ENCODE measurements around the gene LPP.

The LPP gene

DNA sequence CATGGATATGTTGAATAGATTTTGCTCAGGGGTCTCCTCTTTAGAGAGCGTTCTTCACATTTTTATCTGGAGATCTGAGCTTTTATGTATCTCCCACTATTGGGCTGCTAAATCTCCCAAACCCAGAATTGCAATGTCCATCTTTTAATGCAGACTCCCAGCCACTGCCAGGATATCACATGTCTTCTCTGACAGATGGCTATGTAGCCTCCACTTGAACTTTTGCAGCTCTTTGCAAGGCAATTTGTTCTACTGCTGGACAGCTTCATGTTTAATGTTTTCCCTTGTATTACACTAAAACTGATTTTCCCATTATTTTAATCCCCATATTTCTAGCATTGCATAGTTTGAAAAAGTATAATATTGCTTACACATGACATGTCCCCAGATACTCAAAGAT lies 177.2 kb downstream of the LPP start:
- DNase-seq (ENCODE audit: low spot score), result no peak

DNA sequence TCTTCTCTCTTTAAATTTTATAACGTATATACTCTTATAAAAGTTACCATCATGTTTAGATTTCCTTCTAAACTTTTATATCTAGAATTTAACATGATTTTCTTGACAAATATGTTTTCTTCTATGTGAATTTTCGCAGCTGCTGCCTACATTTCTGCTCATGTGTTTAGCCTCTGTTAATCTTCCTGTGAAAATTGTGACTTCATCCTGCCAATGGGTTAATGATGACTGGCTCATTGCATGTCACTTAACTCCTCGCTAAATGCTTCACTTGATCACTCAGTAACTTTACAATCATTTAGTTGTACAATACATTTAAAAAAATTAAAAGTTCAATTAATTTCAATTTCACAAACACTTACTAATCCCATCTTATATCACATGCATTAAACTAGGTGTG lies 178.1 kb downstream of the LPP start:
- DNase-seq (ENCODE audit: low spot score), result no peak

DNA sequence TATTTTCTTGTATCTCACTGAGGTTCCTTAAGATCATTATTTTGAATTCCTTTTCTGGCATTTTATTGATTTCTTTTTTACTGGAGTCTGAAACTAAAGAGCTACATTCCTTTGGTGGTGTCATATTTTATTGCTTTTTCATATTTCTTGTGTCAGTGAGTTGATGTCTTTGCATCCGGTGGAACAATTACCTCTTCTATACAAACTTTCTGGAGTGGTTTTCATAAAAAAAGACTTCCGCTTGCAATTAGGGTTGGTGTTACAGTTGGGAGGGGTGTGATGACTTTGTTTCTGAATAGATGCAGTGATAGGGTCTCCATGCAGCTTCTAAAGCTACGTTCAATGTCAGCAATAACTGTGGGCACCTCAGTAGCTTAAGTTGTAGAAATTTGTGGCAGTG lies 181.7 kb downstream of the LPP start:
- DNase-seq (ENCODE audit: low spot score), result no peak

DNA sequence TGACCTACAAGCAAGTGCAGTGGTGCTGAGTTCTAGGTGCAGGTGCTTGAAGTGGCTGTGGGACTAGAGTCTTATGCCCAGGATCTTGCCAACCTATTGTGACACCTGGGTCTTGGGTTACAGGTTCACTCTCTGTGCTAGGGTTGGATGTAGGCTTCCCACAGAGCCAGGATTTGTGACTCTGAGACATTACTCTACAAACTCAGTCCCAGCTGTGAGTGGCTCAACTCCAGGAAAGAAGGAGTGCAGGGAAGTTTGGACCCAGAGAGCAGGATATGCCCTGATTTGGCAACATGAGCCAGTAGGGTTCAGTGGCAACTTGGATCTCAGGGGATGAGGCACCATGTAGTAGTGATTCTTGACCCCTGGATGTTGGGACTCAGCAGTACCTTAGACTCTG lies 182.2 kb downstream of the LPP start:
- DNase-seq (ENCODE audit: low spot score), result no peak

DNA sequence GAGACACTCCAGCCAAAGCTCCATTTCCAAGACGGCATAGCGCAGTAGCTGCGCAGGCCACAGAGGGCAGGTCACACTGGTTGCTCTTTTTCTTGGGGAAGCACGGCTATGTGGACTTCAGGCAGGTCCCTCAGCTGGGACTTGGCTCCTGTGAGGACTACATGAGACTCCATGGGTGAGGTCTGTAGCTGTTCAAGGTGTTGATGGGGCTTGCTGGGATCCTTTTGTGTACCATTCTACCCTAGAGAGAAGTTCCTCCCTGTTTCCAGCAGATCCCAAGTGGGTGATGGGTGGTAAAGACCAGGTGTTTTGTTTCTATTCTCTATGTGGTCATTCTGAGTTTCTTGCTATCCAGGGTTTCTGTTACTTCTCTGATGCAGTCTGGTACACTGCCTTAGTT lies 183.3 kb downstream of the LPP start:
- no peak for DNase-seq (ENCODE audit: low spot score)

DNA sequence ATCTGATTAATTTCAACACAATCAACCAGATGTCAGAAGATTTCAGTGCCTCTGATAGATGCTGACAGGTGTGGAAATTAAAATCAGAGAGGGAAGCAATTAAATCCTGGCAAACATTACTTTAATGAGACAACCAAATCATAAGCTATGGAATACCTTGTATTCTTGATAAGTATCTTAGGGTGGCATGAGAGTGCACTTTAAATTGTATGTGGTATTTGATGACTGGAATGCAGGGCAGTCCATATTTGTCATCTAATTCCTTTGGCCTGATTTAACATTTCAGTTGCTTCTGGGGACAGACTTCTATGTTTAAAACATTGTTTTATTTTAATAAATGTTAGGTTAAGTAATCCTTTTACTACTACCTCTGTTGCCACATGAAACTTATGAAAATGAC lies 184.1 kb downstream of the LPP start:
- DNase-seq (ENCODE audit: low spot score), result peak; percentile 25

DNA sequence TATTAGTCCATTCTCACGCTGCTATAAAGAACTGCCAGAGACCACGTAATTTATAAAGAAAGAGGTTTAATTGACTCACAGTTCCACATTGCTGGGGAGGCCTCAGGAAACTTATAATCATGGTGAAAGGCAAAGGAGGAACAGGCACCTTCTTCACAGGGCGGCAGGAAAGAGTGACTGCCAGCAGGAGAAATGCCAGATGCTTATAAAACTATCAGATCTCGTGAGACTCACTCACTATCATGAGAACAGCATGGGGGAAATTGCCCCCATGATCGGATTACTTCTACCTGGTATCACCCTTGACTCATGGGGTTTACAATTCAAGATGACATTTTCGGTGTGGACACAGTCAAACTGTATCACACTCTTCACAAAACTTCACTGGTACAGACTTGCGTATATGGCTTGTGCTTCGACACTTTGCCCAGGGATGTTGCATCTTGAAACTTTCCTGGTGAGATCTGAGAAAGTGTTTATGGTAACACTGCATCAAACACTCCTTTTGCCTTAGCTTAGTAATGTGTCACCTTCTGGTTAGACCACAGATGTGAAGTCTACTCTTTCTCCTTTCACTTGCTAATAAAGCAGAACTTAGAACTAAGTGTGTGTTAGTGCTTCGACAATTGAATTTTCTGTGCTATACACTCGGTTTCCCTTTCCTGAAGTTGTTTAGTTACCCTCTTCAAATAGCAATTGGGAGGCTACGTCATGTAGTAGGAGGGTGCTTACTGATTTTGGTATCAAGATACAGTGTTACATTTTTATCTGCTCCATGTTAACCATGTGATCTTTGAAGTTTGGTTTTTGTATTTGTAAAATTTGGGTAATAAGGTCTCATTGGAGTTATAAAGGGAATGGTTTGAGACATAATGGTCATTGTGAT lies 185.7 kb downstream of the LPP start:
- DNase-seq (ENCODE audit: low spot score), result no peak

DNA sequence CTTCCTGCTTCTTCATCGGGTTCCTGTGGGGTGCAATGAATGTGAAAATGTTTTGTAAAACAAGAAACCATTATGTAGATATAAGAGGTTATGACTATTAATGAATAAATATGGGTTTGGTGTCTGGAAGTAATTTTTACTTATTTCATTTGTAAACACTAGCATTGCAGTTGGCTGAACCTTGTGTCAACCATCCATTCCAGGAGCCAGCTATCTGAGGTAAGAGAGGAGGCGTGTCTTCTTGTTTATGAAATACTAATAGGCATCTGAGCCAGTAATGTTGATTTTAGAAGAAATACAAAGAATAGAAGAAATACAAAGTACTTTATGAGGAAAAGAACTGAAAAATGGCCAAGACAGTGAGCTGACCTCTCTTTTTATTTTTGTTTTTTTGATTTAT lies 187.5 kb downstream of the LPP start:
- no peak for DNase-seq (ENCODE audit: low spot score)

DNA sequence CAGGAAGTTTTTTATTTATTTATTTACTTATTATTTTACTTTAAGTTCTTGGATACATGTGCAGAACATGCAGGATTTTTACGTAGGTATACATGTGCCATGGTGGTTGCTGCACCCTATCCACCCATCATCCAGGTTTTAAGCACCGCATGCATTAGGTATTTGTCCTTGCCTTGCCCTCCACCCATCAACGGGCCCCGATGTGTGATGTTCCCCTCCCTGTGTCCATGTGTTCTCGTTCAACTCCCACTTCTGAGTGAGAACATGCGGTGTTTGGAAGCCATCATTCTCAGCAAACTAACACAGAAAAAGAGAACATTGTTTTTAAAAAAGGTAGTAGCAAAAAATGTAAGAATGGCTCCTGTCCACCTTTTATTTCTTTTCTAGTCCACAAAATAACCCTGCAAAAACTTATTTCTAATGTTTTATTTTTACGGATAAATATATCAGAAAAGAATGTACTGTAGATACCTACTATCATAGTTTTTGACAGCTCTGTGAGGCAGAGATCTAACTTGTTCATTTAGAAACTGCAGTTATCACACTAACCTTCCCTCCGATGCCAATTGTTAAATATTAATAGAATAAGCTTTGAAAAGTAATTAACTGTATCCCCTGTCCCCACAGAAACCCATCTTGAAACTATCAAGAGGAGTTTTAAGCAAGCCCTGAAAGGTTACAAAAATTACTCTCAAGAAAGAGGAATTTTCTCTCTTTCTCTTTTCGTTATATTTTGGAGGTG lies 189.2 kb downstream of the LPP start:
- no peak for DNase-seq (ENCODE audit: low spot score)

DNA sequence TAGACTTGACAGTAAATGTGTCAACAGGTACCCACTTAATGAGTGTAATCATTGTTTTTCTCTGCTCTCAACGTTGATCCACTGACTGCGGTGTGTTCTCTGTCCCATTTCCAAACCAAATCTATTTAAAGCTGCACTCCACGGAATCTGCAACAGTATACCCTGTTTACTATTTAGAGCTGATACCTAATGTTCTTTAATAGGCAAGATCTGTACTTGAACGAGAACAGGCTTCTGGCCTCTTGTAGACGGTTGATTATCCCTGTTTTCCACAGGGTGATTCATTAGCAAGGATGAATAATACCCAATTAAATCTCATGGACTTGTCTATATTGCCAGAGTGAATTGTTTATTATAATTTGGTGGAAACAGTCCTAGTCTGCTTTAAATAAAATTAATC lies 189.9 kb downstream of the LPP start:
- DNase-seq (ENCODE audit: low spot score), result no peak

DNA sequence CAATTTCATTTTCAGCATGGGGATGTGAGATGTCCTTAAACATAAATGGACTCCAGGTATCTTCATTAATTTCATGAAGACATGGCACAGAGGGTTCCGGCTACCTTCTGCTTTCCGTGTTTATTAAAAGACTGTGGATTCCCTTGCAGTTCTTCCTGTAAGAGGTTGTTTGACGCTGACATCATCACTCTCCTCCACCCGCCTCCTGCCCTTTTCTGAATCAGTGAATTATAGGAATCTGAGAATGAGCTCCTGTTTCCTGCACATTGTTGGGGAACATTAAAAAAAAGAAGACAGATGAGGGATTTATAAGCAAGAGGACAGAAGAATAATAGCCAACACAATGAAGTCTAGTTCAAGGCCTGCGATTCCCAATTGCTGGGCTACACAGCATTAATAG lies 191.3 kb downstream of the LPP start:
- DNase-seq (ENCODE audit: low spot score), result peak; percentile 17

DNA sequence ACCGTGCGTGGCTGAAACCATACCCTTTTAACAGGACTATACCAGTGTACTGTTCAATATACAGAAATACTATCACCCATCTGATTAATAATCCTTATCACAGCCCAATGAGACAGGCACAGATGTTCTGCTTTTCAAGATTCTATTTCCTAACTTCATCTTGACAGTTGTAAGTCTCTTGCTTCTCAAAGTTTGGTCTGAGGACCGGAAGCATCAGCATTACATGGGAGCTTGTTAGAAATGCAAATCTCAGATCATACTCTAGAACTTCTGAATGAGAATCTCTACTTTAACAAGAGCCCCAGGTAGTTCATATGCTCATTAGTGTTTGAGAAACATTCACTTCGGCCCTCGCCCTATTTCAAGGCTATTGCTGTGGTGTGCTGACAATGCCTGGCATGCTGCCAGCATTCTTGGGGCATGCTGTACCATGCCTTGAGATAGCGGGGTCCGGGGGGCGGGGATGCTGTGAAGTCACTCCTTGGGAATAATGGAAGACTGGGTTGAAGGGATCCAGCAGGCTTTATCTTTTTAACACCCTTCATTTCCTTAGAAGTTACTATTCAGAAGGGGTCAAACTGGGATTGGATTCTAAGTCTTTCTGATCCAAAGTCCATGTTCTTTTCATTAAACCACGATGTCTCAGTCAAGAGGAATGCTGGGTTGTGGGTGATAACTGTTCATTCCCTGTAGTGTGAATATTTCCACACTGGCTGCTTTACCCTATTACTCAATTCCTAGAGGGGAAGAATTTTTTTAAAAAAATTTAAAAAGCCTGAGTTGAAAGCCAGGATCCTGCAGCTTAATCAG lies 194.7 kb downstream of the LPP start:
- DNase-seq (ENCODE audit: low spot score), result peak; percentile 65

DNA sequence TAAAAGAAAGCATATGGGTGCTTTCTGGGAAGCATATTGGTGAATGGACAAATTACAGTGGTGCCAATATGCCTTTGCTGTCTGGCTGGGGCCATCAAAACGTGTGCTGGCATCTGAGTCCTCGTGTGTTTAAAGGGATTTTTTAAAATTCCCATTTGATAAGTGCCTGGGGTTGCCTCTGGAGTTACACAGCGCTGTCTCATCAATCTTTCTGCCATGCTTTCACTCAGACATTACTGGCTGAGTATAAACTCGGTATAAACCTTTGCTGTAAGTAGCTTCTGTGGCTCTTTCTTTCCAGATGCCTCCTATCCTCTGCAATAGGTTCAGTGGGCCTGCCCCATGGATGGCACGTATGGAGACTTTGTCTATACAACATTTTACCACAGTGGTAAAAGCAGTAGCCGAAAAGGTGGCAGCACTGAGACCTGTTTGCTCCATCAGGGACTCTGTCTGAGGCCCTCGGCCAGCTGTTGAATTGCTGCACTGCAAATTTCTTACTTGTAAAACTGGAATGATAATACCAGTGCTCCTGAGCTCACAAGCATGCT lies 195.5 kb downstream of the LPP start:
- DNase-seq (ENCODE audit: low spot score), result no peak

DNA sequence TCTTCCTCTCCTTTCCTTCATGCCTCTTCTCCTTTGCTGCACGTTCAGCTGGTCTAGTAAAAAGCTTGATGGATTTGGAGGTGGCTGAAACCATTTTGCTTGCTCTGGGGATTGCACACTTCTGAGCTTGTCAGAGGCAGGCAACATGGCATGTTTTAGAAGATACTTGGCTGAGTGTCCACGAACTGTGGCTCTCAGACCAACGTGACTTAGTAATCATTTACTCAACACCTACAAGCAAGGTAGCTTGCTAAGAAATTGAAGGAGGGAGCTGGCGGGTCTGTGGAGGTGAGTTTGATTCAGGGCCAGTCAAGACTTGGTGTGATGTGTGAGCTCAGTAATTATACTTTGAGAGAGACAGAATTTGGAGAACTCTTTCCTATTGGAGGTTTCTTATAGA lies 196.0 kb downstream of the LPP start:
- DNase-seq (ENCODE audit: low spot score), result no peak

DNA sequence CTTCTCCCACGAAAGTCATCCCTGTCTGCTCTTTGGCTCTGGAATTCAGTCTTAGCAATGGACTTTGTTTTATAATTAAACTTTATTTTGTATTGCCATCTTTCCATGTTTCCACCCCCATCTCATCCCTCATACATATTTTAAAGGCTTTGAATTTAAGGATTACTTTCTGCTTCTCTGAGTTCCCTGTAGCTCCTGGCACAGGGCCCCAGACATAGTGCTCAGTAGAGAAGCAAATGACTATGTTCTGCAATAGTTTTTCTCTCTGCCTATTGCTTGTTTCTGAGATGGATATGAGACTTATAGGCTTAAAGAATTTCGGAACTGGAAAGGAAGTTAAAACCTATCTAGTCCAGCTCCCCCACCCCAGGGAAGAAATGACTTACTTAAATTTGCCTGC lies 197.0 kb downstream of the LPP start:
- DNase-seq (ENCODE audit: low spot score), result no peak

DNA sequence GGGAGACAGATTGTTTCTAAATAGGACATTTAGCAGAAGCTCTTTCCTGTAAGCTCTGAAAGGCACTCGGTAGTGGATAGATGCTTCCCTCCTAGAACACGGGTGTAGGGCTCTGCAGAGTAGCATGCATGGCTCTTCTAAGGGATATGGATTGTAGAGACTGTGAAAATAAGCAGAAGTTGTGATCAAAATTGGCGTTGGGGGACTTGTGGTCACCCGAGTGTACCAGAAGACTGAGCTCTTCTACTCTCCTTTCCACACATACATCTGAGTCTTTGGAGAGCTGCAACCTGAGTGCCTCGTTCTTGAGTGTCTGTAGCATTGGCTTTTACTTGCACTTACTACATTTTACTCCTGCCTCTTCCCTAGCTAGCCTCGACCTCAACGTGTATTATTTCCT lies 197.7 kb downstream of the LPP start:
- no peak for DNase-seq (ENCODE audit: low spot score)

DNA sequence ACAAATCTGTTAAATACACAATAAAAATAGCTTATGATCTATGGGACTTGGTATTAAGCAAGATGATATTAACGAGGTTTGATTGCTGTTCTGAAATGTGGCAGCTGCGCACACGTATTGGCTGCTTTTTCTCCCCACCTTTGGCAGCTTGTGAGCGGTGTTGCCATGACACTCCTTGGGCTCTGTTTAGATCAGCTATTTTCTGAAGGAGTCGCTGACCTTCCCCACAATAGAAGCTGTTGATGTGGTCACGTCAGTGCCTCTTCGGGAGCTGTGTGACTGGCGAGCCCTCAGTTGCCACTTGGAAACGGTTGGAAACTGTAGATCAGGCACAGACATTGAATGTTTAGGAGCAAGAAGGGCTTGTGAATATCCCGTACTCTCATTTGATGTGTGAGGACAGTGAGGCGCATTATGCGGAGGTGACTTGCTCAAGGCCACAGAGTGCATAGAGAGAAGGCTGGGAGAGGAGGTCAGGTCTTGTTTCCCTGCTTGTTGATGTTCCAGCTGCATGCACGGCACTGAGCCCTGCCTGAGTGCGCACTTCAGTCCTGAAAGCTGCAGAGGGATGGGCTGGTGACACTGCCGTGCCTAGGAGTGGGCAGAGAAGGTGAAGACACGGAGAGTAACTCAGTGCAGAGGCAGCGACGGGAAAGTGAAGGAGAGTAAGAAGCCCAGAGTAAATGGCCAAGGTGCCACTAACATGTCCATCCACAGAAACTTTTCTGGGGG lies 198.4 kb downstream of the LPP start:
- no peak for DNase-seq (ENCODE audit: low spot score)

DNA sequence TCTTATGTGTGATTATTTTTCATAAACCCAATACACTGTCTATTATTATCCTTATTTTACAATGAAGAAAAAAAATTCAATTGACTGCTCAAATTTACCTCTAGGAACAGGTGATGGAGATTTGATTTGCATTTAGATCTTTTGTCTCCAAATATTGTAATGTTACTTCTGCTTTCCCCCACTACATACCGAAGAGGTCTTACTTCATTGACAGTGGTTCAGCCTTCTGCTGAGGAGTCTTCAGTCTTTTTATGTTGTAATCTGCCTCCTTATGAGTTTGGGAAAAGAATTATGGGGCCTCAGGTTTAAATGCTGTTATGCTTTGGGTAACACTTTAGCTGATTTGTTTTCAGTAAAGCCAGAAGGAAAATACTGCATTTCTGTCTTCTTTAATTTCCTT lies 199.5 kb downstream of the LPP start:
- no peak for DNase-seq (ENCODE audit: low spot score)

DNA sequence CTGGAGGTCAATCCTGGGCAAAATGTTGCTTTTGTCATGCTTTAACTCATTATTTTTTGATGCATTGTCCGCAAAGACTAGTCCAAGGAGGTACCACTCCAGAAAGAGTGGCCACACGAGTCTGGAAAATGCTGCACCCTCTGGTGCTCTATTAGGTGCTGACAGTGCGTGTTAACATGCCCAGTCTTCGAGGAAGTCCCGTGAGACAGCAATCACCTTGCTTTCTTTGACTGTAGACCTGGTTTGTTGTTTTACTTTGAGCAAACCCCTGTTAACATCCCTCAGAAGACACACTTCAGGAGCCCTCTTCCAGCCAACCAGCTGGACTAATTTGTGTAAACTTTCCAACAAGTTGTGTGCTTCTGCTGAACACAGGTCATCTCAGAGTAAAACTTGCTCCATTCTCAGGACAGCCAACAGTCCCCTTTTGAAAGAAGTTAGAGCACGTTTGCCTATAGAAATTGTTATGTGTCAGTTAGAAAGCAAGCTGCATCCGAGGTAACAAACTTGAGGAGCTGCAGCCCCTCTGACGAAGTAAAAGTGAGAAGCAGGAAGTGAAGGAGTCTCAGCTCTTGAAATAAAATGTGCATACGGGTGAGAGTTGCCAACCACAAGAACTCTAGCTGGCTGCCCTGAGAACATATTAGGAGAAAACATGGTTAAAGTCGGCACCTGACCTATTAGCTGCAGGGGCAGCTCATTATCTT lies 205.0 kb downstream of the LPP start:
- DNase-seq (ENCODE audit: low spot score), result no peak

DNA sequence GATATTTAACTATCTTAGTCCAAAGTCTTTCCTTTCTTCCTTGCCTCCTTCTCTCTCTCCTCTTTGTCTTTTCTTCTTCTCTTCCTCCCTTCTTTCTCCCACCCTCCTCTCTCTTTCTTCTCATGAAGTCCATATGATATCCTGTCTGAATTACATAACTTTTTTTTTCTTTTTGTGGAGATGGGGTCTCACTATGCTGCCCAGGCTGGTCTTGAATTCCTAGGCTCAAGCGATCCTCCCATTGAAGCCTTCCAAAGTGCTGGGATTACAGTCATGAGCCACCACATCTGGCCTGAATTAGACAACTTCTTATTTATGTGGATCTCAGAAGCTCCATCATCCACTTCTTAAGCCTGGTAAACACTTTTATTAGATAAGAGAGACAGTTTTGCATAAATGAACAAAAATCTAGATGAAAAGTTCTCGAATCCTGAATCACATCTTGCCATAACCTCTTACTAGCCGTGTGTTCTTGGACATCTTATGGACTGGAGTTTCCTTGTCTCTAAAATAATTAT lies 206.5 kb downstream of the LPP start:
- no peak for DNase-seq (ENCODE audit: low spot score)

DNA sequence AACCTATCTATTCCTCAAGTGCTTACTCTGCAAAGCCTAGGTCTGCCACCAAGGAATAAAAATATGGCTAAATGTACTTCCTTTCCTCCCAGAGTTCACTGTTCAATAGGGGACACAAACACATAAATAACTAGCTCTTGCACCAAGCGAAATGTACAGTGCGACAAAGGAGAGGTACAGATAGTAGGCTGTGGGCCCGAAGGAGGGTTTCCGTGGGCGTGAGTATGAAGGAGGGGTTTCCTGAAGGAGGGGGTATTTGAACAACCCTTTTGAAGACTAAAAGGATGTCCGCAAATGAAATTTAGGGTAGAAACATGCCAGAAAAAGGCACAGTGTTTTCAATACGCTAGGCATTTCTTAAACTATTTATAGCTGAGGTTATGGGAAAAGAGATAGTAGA lies 207.9 kb downstream of the LPP start:
- DNase-seq (ENCODE audit: low spot score), result no peak

Measured in AG08396 (cell line).